Activated CD4-positive, alpha-beta T cell treated with anti-CD3 and anti-CD28 coated beads for 48 hours (primary cell): Measurements from ENCODE around the gene CCDC57.

Experiments
- DNase-seq: peaks from one replicate; pipeline ENCODE4 v3.0.0-alpha.2; 2020

Gene CCDC57

GRCh38 chr17:82056729-82057621, 155.7 kb downstream of the CCDC57 start:
- no peak for DNase-seq

DNA sequence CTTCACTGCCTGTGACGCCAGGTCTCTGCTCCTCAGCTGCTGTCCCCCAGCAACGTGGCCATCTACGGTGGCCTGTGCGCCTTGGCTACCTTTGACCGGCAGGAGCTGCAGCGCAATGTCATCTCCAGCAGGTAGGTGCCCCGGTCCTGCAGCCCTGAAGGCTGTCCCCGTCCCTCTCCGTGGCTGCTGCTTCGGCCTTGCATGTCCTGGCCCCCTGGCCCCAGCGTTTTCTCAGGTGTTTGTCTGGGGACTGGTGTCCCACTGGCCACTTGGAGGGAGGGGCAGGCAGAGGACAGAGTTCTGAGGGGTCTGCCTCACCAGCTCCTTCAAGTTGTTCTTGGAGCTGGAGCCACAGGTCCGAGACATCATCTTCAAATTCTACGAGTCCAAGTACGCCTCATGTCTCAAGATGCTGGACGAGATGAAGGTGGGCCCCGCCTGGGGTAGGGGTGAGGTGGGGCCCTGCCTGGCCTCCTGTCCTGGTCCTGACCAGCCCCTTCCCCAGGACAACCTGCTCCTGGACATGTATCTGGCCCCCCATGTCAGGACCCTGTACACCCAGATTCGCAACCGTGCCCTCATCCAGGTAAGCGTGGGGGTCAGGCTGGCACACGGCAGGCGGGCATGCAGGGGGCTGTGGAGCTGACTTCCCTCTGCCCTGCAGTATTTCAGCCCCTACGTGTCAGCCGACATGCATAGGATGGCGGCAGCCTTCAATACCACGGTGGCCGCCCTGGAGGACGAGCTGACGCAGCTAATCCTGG, 156.5 kb downstream of the CCDC57 start:
- no peak for DNase-seq

GRCh38 chr17:82055023-82055964, 157.3 kb downstream of the CCDC57 start:
- no peak for DNase-seq

DNA sequence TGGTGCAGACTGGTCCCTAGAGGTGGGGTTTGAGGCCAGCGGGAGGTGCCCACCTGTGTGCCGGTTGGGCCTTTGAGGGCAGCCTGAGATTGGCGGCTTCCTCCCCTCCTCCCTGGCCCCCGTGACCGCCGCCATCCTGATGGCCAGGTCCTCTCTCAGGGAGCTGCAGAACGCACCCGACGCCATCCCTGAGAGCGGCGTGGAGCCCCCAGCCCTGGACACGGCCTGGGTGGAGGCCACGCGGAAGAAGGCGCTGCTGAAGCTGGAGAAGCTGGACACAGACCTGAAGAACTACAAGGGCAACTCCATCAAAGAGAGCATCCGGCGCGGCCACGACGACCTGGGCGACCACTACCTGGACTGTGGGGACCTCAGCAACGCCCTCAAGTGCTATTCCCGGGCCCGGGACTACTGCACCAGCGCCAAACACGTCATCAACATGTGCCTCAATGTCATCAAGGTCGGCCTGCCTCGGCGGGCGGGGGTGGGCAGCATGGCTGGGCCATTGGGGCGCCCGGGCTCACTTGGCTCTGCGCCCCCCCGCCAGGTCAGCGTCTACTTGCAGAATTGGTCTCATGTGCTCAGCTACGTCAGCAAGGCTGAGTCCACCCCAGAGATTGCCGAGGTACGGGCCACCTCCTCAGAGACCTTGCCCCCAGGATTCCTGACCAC, 158.2 kb downstream of the CCDC57 start:
- DNase-seq = no peak

GRCh38 chr17:82053556-82054263, 158.9 kb downstream of the CCDC57 start:
- DNase-seq = no peak

DNA sequence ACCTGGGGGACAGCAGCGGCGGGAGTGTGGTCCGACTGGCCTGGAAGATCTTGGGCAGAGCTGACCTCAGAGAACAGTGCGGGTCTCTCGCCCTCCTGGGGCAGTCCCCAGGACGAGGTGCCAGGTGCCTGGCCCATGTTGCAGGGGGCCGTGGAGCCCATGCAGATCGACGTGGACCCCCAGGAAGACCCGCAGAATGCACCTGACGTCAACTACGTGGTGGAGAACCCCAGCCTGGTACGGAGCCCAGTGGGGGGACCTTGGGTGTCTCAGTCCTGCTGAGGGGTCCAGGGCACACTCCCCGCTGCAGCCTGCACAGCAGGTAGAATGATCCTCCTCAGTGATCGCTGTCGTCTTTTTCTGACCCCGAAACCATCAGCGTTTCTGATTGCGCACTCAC, 159.5 kb downstream of the CCDC57 start:
- no peak for DNase-seq

- no peak for DNase-seq
Measured at GRCh38 chr17:82052638-82053059, 160.0 kb downstream of the CCDC57 start.

DNA sequence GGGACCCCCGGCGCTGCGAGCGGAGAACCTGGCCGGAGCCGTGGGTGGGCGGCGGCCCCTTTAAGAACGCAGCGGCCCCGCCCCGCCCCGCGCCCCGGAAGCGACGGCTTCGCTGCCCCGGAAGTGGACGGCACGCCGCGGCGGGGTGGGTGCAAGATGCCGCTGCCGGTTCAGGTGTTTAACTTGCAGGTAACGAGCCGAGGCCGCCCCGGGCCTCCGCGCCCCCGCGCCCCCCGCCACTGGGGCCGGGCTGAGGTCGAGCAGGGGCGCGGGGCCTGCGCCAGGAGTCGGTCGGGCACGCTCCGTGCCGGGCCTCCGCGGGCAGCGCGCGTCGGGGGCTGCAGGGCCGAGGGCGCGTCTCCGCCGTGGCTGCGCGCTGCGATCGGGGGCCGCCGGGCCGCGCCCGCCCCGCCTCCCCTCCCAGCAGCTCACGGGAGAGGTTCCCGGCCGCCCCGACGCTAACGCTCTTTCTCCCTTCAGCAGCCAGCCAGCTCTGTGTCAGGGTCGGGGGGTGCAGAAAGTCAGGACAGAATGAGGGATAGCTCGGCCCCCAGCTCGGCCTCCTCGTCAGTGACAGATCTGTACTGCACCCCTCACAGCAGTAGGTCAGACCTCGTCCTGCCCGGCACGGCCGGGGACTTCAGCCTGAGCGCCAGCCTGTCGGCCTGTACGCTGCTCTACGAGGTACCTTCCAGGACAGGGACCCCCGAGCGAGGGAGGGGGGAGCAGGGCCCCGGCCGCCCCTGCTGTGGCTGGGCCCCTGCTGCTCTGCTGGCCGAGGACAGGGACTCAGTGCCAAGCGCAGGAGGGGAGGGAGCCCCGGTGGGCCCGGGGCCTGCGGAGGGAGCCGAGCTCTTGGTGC, 160.6 kb downstream of the CCDC57 start, which contains the start of the genes GPS1 and RFNG:
TSS of gene GPS1 (plus strand) at position 123 of the 862 bp plus-strand sequence. CDS start at position 157, 34 bp downstream.
TSS of gene RFNG (minus strand) at position 36 of the 862 bp plus-strand sequence. CDS start 45 bp downstream, outside the sequence.
- peak; percentile 87 for DNase-seq
